SU-DHL-6 (cell line): ENCODE data around the gene GFOD1.
"Not testable (repeated sequence)": the region's sequence is repeated elsewhere in the genome, so short reads cannot be mapped to it uniquely, and the experiment has no call there.

Experiments used
- CTCF ChIP-seq: fragments of 200-600 bp; sonication (generic); IDR thresholded peaks from one replicate; pipeline ENCODE4 v1.5.1; 2017; ENCODE audit warnings: antibody characterized with exemption, mild to moderate bottlenecking, low read length, moderate library complexity; ENCODE audit not compliant: insufficient read depth, poor library complexity, severe bottlenecking
- EZH2phosphoT487 ChIP-seq: fragments of 200-600 bp; sonication (generic), shearing (Covaris generic); conservative IDR thresholded peaks from 2 replicates; pipeline ENCODE4 v1.6.1; 2018; ENCODE audit warnings: mild to moderate bottlenecking, antibody characterized with exemption, low read length, moderate library complexity, mixed read lengths

- TF ChIP-seq CTCF, EZH2phosphoT487: not testable (repeated sequence)
Observed at GRCh38 chr6:13326031-13326586, 161.3 kb downstream of the GFOD1 start.
